IMR-90 (cell line): ENCODE measurements around the gene SYT2. TPM values are rescaled to one million over a fixed set of nuclear protein-coding genes. Genes with fewer than 3 reads are reported as not detected.
A peak's percentile ranks its signal among the peaks of the same experiment; 100 is the strongest.

Experiments
- ATAC-seq: fragments of 200-7000 bp; cut with Tn5 transposase; 2 replicates; pipeline ENCODE4 v1.9.1; 2020; ENCODE audit warnings: low read depth, mild to moderate bottlenecking, moderate library complexity
- BruUV-seq: library from RNA; stranded (reverse); fragments of 400-500 nt; replicated peaks from 2 replicates; lab custom pipeline; 2021; lab: Mats Ljungman, UMichigan
- CTCF ChIA-PET: fragments of 300-600 bp; formaldehyde crosslinking; extraction: SDS; loops from one replicate; lab custom pipeline; 2021; ENCODE audit warnings: antibody characterized with exemption; lab: Yijun Ruan, JAX
- POLR2A ChIA-PET: fragments of 300-600 bp; sonication (Branson Sonifier 250); formaldehyde crosslinking; loops from one replicate; lab custom pipeline; 2022; ENCODE audit warnings: antibody characterized with exemption; ENCODE audit not compliant: unreplicated experiment; lab: Charles Lee
- DNase-seq: peaks from one replicate; pipeline ENCODE4 v3.0.0; 2013
- H2AFZ ChIP-seq: replicated peaks from 2 replicates; pipeline ENCODE3; 2013; ENCODE audit warnings: low read length, mild to moderate bottlenecking; ENCODE audit not compliant: poor library complexity
- H2AK5ac ChIP-seq: 2 replicates; pipeline ENCODE4 v1.6.1; 2013; ENCODE audit warnings: low read depth, low read length, inconsistent platforms
- H2AK9ac ChIP-seq: replicated peaks from 2 replicates; pipeline ENCODE3; 2013; ENCODE audit warnings: mild to moderate bottlenecking, low read depth, low read length, moderate library complexity; ENCODE audit not compliant: poor library complexity
- H2BK120ac ChIP-seq: 2 replicates; pipeline ENCODE4 v1.6.1; 2013; ENCODE audit warnings: low read depth, low read length, inconsistent platforms
- H2BK15ac ChIP-seq: 3 replicates; pipeline ENCODE4 v1.6.1; 2013; ENCODE audit warnings: low read depth, low read length, inconsistent platforms
- H2BK20ac ChIP-seq: 2 replicates; pipeline ENCODE4 v1.6.1; 2013; ENCODE audit warnings: low read depth, mild to moderate bottlenecking, inconsistent platforms, low read length, moderate library complexity
- H2BK5ac ChIP-seq: 2 replicates; pipeline ENCODE4 v1.6.1; 2013; ENCODE audit warnings: mild to moderate bottlenecking, low read depth, low read length, inconsistent platforms; ENCODE audit not compliant: poor library complexity, severe bottlenecking
- H3K14ac ChIP-seq: replicated peaks from 2 replicates; pipeline ENCODE4 v1.6.1; 2013; ENCODE audit warnings: low read depth, low read length, inconsistent platforms
- H3K18ac ChIP-seq: 2 replicates; pipeline ENCODE4 v1.6.1; 2013; ENCODE audit warnings: low read depth, low read length, control low read depth
- H3K23ac ChIP-seq: 2 replicates; pipeline ENCODE4 v1.6.1; 2013; ENCODE audit warnings: low read depth, low read length, inconsistent platforms
- H3K27ac ChIP-seq: 2 replicates; pipeline ENCODE4 v1.5.1; 2013; ENCODE audit warnings: mild to moderate bottlenecking, control low read depth, low read length; ENCODE audit not compliant: insufficient read depth
- H3K27me3 ChIP-seq: 2 replicates; pipeline ENCODE4 v1.6.1; 2013; ENCODE audit warnings: low read length; ENCODE audit not compliant: control insufficient read depth, insufficient read depth
- H3K36me3 ChIP-seq: 2 replicates; pipeline ENCODE4 v1.6.1; 2013; ENCODE audit warnings: low read length, mixed read lengths; ENCODE audit not compliant: control insufficient read depth, insufficient read depth
- H3K4ac ChIP-seq: 2 replicates; pipeline ENCODE4 v1.6.1; 2013; ENCODE audit warnings: low read depth, low read length, inconsistent platforms
- H3K4me1 ChIP-seq: 2 replicates; pipeline ENCODE4 v1.6.1; 2013; ENCODE audit warnings: low read length, mixed read lengths; ENCODE audit not compliant: control insufficient read depth, insufficient read depth
- H3K4me2 ChIP-seq: 2 replicates; pipeline ENCODE4 v1.6.1; 2013; ENCODE audit warnings: low read depth, mild to moderate bottlenecking, control low read depth, low read length, moderate library complexity
- H3K4me3 ChIP-seq: 2 replicates; pipeline ENCODE4 v1.5.1; 2013; ENCODE audit warnings: low read depth, mild to moderate bottlenecking, control low read depth, low read length, moderate library complexity; ENCODE audit not compliant: insufficient read depth
- H3K56ac ChIP-seq: 2 replicates; pipeline ENCODE4 v1.6.1; 2013; ENCODE audit warnings: low read length, inconsistent platforms; ENCODE audit not compliant: insufficient read depth; ENCODE audit errors: extremely low read depth
- H3K79me1 ChIP-seq, 2 experiments: 2 replicates each; pipeline ENCODE4 v1.6.1; 2013; ENCODE audit warnings: low read length in 2 of 2, inconsistent platforms in 1 of 2, low read depth in 1 of 2
- H3K9ac ChIP-seq: 2 replicates; pipeline ENCODE4 v1.6.1; 2013; ENCODE audit warnings: low read depth, low read length, control low read depth
- H3K9me1 ChIP-seq: 2 replicates; pipeline ENCODE4 v1.6.1; 2013; ENCODE audit warnings: low read length, inconsistent platforms; ENCODE audit not compliant: insufficient read depth
- H3K9me3 ChIP-seq: 2 replicates; pipeline ENCODE4 v1.6.1; 2013; ENCODE audit warnings: low read length; ENCODE audit not compliant: control insufficient read depth, insufficient read depth
- H4K20me1 ChIP-seq: 2 replicates; pipeline ENCODE4 v1.6.1; 2013; ENCODE audit warnings: low read length, inconsistent platforms; ENCODE audit not compliant: insufficient read depth
- H4K5ac ChIP-seq: 2 replicates; pipeline ENCODE4 v1.6.1; 2013; ENCODE audit warnings: mild to moderate bottlenecking, low read depth, low read length, control low read depth
- H4K8ac ChIP-seq, 2 experiments: 2 replicates each; pipeline ENCODE4 v1.6.1; 2013; ENCODE audit warnings: low read depth in 2 of 2, low read length in 2 of 2, control low read depth in 1 of 2, inconsistent platforms in 1 of 2
- H4K91ac ChIP-seq: 2 replicates; pipeline ENCODE4 v1.6.1; 2013; ENCODE audit warnings: low read depth, low read length, inconsistent platforms; ENCODE audit not compliant: insufficient read depth
- CEBPB ChIP-seq: IDR thresholded peaks from 2 replicates; pipeline ENCODE4 v1.6.1; 2012; ENCODE audit warnings: low read depth, low read length, improper control_type of control experiment
- CHD1 ChIP-seq: IDR thresholded peaks from 2 replicates; pipeline ENCODE4 v1.6.1; 2012; ENCODE audit warnings: low read depth, low read length, improper control_type of control experiment
- CTCF ChIP-seq: conservative IDR thresholded peaks from 2 replicates; pipeline ENCODE4 v1.5.1; 2012; ENCODE audit warnings: mild to moderate bottlenecking, low read depth, low read length, improper control_type of control experiment
- FOS ChIP-seq: fragments of 150-350 bp; IDR thresholded peaks from 2 replicates; pipeline ENCODE4 v1.6.1; 2016; ENCODE audit warnings: low read depth, low read length
- MAFK ChIP-seq: IDR thresholded peaks from 2 replicates; pipeline ENCODE4 v1.6.1; 2012; ENCODE audit warnings: low read depth, low read length, improper control_type of control experiment
- MAZ ChIP-seq: IDR thresholded peaks from 2 replicates; pipeline ENCODE4 v1.6.1; 2012; ENCODE audit warnings: low read depth, mild to moderate bottlenecking, low read length, improper control_type of control experiment, moderate library complexity, borderline replicate concordance
- MXI1 ChIP-seq: IDR thresholded peaks from 2 replicates; pipeline ENCODE4 v1.6.1; 2012; ENCODE audit warnings: low read depth, mild to moderate bottlenecking, low read length, moderate library complexity, borderline replicate concordance
- NFE2L2 ChIP-seq: fragments of 150-350 bp; IDR thresholded peaks from 2 replicates; pipeline ENCODE4 v1.6.1; 2016; ENCODE audit warnings: low read depth, mild to moderate bottlenecking, low read length
- POLR2A ChIP-seq: IDR thresholded peaks from 2 replicates; pipeline ENCODE4 v1.6.1; 2012; ENCODE audit warnings: mild to moderate bottlenecking, low read depth, low read length
- RCOR1 ChIP-seq: IDR thresholded peaks from 2 replicates; pipeline ENCODE4 v1.6.1; 2012; ENCODE audit warnings: mild to moderate bottlenecking, low read length, improper control_type of control experiment; ENCODE audit not compliant: insufficient replicate concordance
- RFX5 ChIP-seq: IDR thresholded peaks from 2 replicates; pipeline ENCODE4 v1.8.0; 2012; ENCODE audit warnings: low read depth, mild to moderate bottlenecking, low read length, moderate library complexity
- USF2 ChIP-seq: fragments of 150-350 bp; IDR thresholded peaks from 2 replicates; pipeline ENCODE4 v1.6.1; 2017; ENCODE audit warnings: mild to moderate bottlenecking, antibody characterized with exemption, low read length, low read depth
- WGBS, 2 experiments: methylation state at CpG; one replicate each; pipeline versions ENCODE4 v1.1.5 to v1.1.7; 2013; ENCODE audit warnings: missing lambda C conversion rate in 2 of 2; ENCODE audit not compliant: insufficient read length in 1 of 2; ENCODE audit errors: extremely low coverage in 2 of 2; 5-methylcytosine and 5-hydroxymethylcytosine counted together
- dilution Hi-C: fragments of 300-500 bp; cut with HindIII; formaldehyde crosslinking; loops from one replicate; pipeline ENCODE4 v1.14.3; 2018; ENCODE audit warnings: low sequenced_read_pairs; ENCODE audit not compliant: unreplicated experiment
- in situ Hi-C: fragments of 300-500 bp; cut with MboI; formaldehyde crosslinking; loops from 3 replicates; pipeline ENCODE4 v1.14.3; 2019; ENCODE audit warnings: low sequenced_read_pairs, inconsistent platforms, mixed read lengths
- intact Hi-C: fragments of 100-400 bp; cut with micrococcal nuclease; formaldehyde crosslinking; loops from 2 replicates; pipeline ENCODE4 v1.10.0; 2022
- polyA plus RNA-seq, 3 experiments: library from polyadenylated mRNA; depleted of rRNA; stranded (reverse); fragments of >200 nt; gene quantifications; 2 replicates each; pipeline ENCODE4 v1.2.3, GENCODE V29; 2012; ENCODE audit warnings: low replicate concordance in 1 of 3
- total RNA-seq: library from RNA; depleted of rRNA; stranded (reverse); fragments of >200 nt; gene quantifications from 2 replicates; pipeline ENCODE4 v1.2.3, GENCODE V29; 2012

SYT2 gene
- total and polyA plus RNA-seq, 2 of the 4 experiments (the other 2 are of a cell fraction): under 0.01 TPM

GRCh38 chr1:202613571-202613970 is 96.7 kb downstream of the SYT2 start:
- Histone ChIP-seq H3K56ac (no peak overlapping the region), H4K91ac (no peak overlapping the region), H3K9ac (no peak overlapping the region), H3K79me1 (no peaks in the 10 kb centered on the region; a peak in 1 of 4 replicates), H3K4me1 (peaks cover 25% of the 10 kb centered on the region), H2BK20ac (no peak overlapping the region), H3K18ac (no peak overlapping the region), H2AK9ac (no peak overlapping the region), H3K4me2 (no peak overlapping the region), H2BK5ac (no peak overlapping the region), H3K4me3 (no peak overlapping the region), H3K27ac (no peak overlapping the region), H3K9me3 (no peaks in the 10 kb centered on the region; the same call in 1 of the 2 replicates), H2BK120ac (0 out of 2 replicates have a peak overlapping the region, but pooled peaks have one; percentile 23), H4K20me1 (no peaks in the 10 kb centered on the region), H3K36me3 (no peaks in the 10 kb centered on the region), H3K4ac (no peak overlapping the region), H4K5ac (no peak overlapping the region), H3K9me1 (peaks cover 24% of the 10 kb centered on the region), H3K14ac (no peak overlapping the region), H4K8ac (no peak overlapping the region), H3K23ac (no peak overlapping the region; the same call in 1 of the 2 replicates), H3K27me3 (no peaks in the 10 kb centered on the region), H2BK15ac (peak overlapping the region; percentile 40; the same call in 1 of the 3 replicates), H2AK5ac (no peak overlapping the region), H2AFZ (no peak overlapping the region)
- TF ChIP-seq RCOR1: no peak
- no peak for TF ChIP-seq USF2
- no peak for TF ChIP-seq NFE2L2
- TF ChIP-seq MXI1: no peak
- TF ChIP-seq FOS: no peak
- no peak for TF ChIP-seq MAZ
- no peak for TF ChIP-seq CEBPB
- no peak for TF ChIP-seq POLR2A
- no peak for TF ChIP-seq RFX5
- TF ChIP-seq MAFK: no peak
- TF ChIP-seq CTCF: no peak
- no peak for TF ChIP-seq CHD1
- dilution Hi-C loops: no loop called here
- WGBS, 2 experiments: no CpG with 5 or more reads among the region's 4 CpGs
- ATAC-seq (no peak), DNase-seq (no peak)
- intact Hi-C loops: no loop called here
- no TSS peak for BruUV-seq
- ChIA-PET CTCF (no interaction called here), POLR2A (no interaction called here)
- in situ Hi-C loops: loop anchor here (10.0 kb wide), 1 partner anchor 269 kb away; the partner anchor contains the start of genes PPP1R12B and UBE2T
